Naive thymus-derived CD4-positive, alpha-beta T cell (primary cell): Measurements from ENCODE around the gene EPHB1. TPM values are rescaled to one million over a fixed set of nuclear protein-coding genes. Genes with fewer than 3 reads are reported as not detected.

Source experiments
- ATAC-seq: fragments of 150-1000 bp; cut with Tn5 transposase; 2 replicates; pipeline ENCODE4 v1.10.0; 2021; ENCODE audit warnings: mild to moderate bottlenecking, moderate library complexity
- CTCF ChIA-PET: fragments of 350-600 bp; sonication (Branson Sonifier 250); formaldehyde crosslinking; loops from one replicate; lab custom pipeline; 2021; ENCODE audit warnings: antibody characterized with exemption; lab: Charles Lee
- POLR2A ChIA-PET: fragments of 350-600 bp; sonication (Branson Sonifier 250); formaldehyde crosslinking; loops from one replicate; lab custom pipeline; 2021; ENCODE audit warnings: antibody characterized with exemption, inconsistent platforms; lab: Charles Lee
- DNase-seq, 9 donors: peaks; one replicate each; pipeline versions ENCODE4 v3.0.0 to v3.0.0-alpha.2; 2020 to 2022; ENCODE audit warnings: mixed read lengths in 1 of 9
- H3K27ac ChIP-seq: one replicate; pipeline ENCODE4 v1.7.0; 2013; ENCODE audit warnings: mild to moderate bottlenecking, low read depth, low read length, moderate library complexity
- H3K27me3 ChIP-seq, 2 donors: one replicate each; pipeline ENCODE4 v1.7.0; 2013; ENCODE audit warnings: low read length in 2 of 2, mild to moderate bottlenecking in 2 of 2, moderate library complexity in 2 of 2; ENCODE audit not compliant: control insufficient read depth in 2 of 2, insufficient read depth in 2 of 2
- H3K36me3 ChIP-seq, 3 experiments: 1 replicate in 2 of 3; 2 replicates in 1 of 3; pipeline ENCODE4 v1.7.0; 2013; ENCODE audit warnings: low read length in 3 of 3, mild to moderate bottlenecking in 3 of 3, moderate library complexity in 1 of 3; ENCODE audit not compliant: insufficient read depth in 3 of 3, control insufficient read depth in 2 of 3
- H3K4me1 ChIP-seq, 2 donors: one replicate each; pipeline ENCODE4 v1.7.0; 2013; ENCODE audit warnings: low read length in 2 of 2, mild to moderate bottlenecking in 2 of 2, moderate library complexity in 1 of 2; ENCODE audit not compliant: control insufficient read depth in 2 of 2, insufficient read depth in 2 of 2
- H3K4me3 ChIP-seq: 2 replicates; pipeline ENCODE4 v1.7.0; 2013; ENCODE audit warnings: mild to moderate bottlenecking, low read length
- H3K9me3 ChIP-seq, 3 experiments: 1 replicate in 2 of 3; 2 replicates in 1 of 3; pipeline ENCODE4 v1.7.0; 2013; ENCODE audit warnings: low read length in 3 of 3; ENCODE audit not compliant: control insufficient read depth in 2 of 3
- H3K27ac Mint-ChIP-seq, 9 donors: one replicate each; pipeline ENCODE4 v1.8.0; 2020 to 2022; ENCODE audit warnings: mixed read lengths in 9 of 9, mild to moderate bottlenecking in 8 of 9, moderate library complexity in 5 of 9, inconsistent platforms in 2 of 9
- H3K27me3 Mint-ChIP-seq, 5 donors: one replicate each; pipeline ENCODE4 v1.8.0; 2021 to 2022; ENCODE audit warnings: mixed read lengths in 5 of 5, mild to moderate bottlenecking in 1 of 5
- H3K36me3 Mint-ChIP-seq, 5 donors: one replicate each; pipeline ENCODE4 v1.8.0; 2020 to 2022; ENCODE audit warnings: mixed read lengths in 5 of 5, mild to moderate bottlenecking in 3 of 5, inconsistent platforms in 1 of 5
- H3K4me1 Mint-ChIP-seq, 7 donors: one replicate each; pipeline ENCODE4 v1.8.0; 2020 to 2022; ENCODE audit warnings: mixed read lengths in 7 of 7, mild to moderate bottlenecking in 3 of 7, inconsistent platforms in 1 of 7
- H3K4me3 Mint-ChIP-seq, 10 donors: one replicate each; pipeline ENCODE4 v1.8.0; 2020 to 2022; ENCODE audit warnings: mild to moderate bottlenecking in 10 of 10, mixed read lengths in 10 of 10, moderate library complexity in 6 of 10, inconsistent platforms in 2 of 10
- H3K9me3 Mint-ChIP-seq, 11 donors: one replicate each; pipeline ENCODE4 v1.8.0; 2020 to 2022; ENCODE audit warnings: mixed read lengths in 11 of 11, mild to moderate bottlenecking in 4 of 11, inconsistent platforms in 1 of 11, moderate library complexity in 1 of 11
- intact Hi-C, 2 donors: fragments of 100-400 bp; cut with micrococcal nuclease; formaldehyde crosslinking; loops; one replicate each; pipeline ENCODE4 v1.15.1; 2023
- polyA plus RNA-seq, 2 donors: library from polyadenylated mRNA; unstranded; fragments of 300-500 nt; fragmentation: Illumina TruSeq; gene quantifications; one replicate each; pipeline ENCODE4 v1.2.3, GENCODE V29; 2021
- total RNA-seq, 6 experiments: library from RNA in 5 of 6; stranded (reverse) in 5 of 6; gene quantifications; 1 replicate in 5 of 6; 2 replicates in 1 of 6; pipeline ENCODE4 v1.2.3 and lab custom pipeline; 2021 to 2026

The EPHB1 gene
- total and polyA plus RNA-seq, 7 experiments from 2014 or later, result 1.6 to 2.2 (median 1.8) TPM; not detected in 4

DNA sequence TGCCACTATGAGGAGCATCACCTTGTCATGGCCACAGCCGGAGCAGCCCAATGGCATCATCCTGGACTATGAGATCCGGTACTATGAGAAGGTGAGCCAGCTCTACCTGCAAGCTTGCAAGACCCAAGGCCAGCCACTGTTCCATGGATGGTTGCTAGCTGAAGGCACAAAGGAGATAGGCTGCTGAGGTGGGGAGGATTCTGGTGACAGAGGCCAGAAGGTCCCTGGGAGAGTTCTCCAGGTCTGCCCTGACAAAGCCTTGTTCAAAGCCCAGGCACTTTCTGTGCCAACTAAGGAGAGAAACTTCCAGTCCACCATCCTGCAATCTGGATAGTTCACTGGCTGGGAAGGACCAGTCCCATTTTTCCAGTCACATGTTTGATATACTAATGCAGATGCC is 359.1 kb downstream of the EPHB1 start:
- H3K4me1 Mint-ChIP-seq, result peaks cover 0 to 3% (median 0%) of the 10 kb centered on the region in 7 donors
- no peak overlapping the region for H3K27ac Mint-ChIP-seq
- H3K36me3 ChIP-seq, result no peaks in the 10 kb centered on the region
- no peaks in the 10 kb centered on the region for H3K36me3 Mint-ChIP-seq
- H3K27me3 ChIP-seq, result no peaks in the 10 kb centered on the region
- ATAC-seq (no peak), DNase-seq (no peak)
- CTCF ChIA-PET, result no interaction called here
- peaks cover 0 to 19% (median 13%) of the 10 kb centered on the region in 5 donors for H3K27me3 Mint-ChIP-seq
- no peaks in the 10 kb centered on the region for H3K9me3 ChIP-seq
- no peak overlapping the region for H3K4me3 ChIP-seq
- intact Hi-C loops, result no loop called here
- H3K4me3 Mint-ChIP-seq, result no peak overlapping the region
- H3K27ac ChIP-seq, result no peak overlapping the region
- POLR2A ChIA-PET, result no interaction called here
- H3K4me1 ChIP-seq, result no peaks in the 10 kb centered on the region
- peaks cover 0 to 14% (median 0%) of the 10 kb centered on the region in 11 donors for H3K9me3 Mint-ChIP-seq

DNA sequence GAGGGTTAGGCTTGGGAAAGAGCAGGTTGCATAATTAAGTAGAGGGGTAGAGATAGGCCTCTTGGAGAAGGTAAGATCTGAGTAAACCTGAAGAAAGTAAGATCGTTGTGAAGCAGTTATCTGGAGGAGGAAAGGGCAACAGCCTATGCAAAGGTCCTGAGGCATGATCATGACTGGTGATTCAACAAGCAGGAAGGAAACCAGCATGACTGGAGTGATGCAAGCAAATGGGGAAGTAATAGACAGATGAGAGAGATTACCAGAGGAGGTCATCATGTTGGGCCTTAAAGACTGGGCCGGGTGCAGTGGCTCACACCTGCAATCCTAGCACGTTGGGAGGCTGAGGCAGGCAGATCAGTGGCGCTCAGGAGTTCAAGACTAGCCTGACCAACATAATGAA is 360.2 kb downstream of the EPHB1 start:
- CTCF ChIA-PET, result no interaction called here
- Mint-ChIP-seq H3K27ac (no peak overlapping the region), H3K4me3 (no peak overlapping the region), H3K36me3 (no peaks in the 10 kb centered on the region), H3K9me3 (peaks cover 0 to 18% (median 0%) of the 10 kb centered on the region in 11 donors), H3K4me1 (peaks cover 0 to 3% (median 0%) of the 10 kb centered on the region in 7 donors), H3K27me3 (peaks cover 0 to 19% (median 12%) of the 10 kb centered on the region in 5 donors)
- Histone ChIP-seq H3K4me1 (no peaks in the 10 kb centered on the region), H3K4me3 (no peak overlapping the region), H3K27ac (no peak overlapping the region), H3K27me3 (no peaks in the 10 kb centered on the region), H3K9me3 (no peaks in the 10 kb centered on the region), H3K36me3 (no peaks in the 10 kb centered on the region)
- intact Hi-C loops, result no loop called here
- DNase-seq (no peak), ATAC-seq (no peak)
- POLR2A ChIA-PET, result no interaction called here

- POLR2A ChIA-PET, result no interaction called here
- CTCF ChIA-PET, result no interaction called here
- Mint-ChIP-seq H3K27ac (no peak overlapping the region), H3K36me3 (no peaks in the 10 kb centered on the region), H3K27me3 (peaks cover 0 to 16% (median 11%) of the 10 kb centered on the region in 5 donors), H3K9me3 (peaks cover 0 to 18% (median 0%) of the 10 kb centered on the region in 11 donors), H3K4me3 (no peak overlapping the region), H3K4me1 (peaks cover 0 to 3% (median 0%) of the 10 kb centered on the region in 7 donors)
- ATAC-seq (no peak), DNase-seq (no peak)
- Histone ChIP-seq H3K9me3 (no peaks in the 10 kb centered on the region), H3K4me3 (no peak overlapping the region), H3K36me3 (no peaks in the 10 kb centered on the region), H3K27me3 (no peaks in the 10 kb centered on the region), H3K4me1 (no peaks in the 10 kb centered on the region), H3K27ac (no peak overlapping the region)
- intact Hi-C loops, result no loop called here
Measured at GRCh38 chr3:135155791-135156190, 360.7 kb downstream of the EPHB1 start.

DNA sequence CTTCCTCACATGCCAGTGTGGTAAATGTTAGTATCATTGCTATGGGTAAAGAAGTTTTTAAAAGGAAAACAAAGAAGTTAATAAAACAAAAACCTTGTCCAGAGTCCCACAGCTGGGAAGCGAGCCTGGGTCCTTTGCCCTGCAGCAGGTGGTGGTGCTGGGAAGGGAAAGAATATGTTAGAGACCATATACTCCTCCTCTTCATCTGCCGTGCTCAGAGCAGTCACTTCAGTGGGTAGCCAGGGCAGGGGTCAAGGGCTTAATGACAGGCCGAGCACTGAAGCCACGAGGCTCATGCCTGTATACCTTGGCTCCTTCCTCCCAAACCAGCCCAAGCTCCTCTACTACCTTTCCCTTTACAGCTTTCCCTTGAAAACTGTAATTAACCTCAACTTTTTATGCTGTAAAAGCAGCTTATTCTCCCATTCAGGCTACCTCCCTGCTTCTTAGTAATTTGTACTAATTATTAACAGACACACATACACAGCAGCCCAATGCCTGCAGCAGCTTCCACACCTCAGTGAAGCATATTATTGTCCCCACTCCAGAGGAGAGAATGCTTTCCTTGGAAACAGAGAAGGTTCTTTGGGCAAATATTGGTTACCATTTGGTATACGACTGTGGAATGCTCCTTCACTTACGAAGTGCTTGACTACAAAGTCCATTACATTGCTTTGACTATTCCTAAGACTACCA is 362.1 kb downstream of the EPHB1 start:
- Histone ChIP-seq H3K4me1 (no peaks in the 10 kb centered on the region), H3K27me3 (no peaks in the 10 kb centered on the region), H3K9me3 (no peaks in the 10 kb centered on the region), H3K4me3 (no peak overlapping the region), H3K36me3 (no peaks in the 10 kb centered on the region), H3K27ac (no peak overlapping the region)
- Mint-ChIP-seq H3K4me1 (peaks cover 0 to 3% (median 0%) of the 10 kb centered on the region in 7 donors), H3K9me3 (peaks cover 0 to 15% (median 0%) of the 10 kb centered on the region in 11 donors), H3K27me3 (peaks cover 0 to 10% (median 8%) of the 10 kb centered on the region in 5 donors), H3K4me3 (no peak overlapping the region), H3K36me3 (no peaks in the 10 kb centered on the region), H3K27ac (no peak overlapping the region)
- CTCF ChIA-PET, result no interaction called here
- POLR2A ChIA-PET, result no interaction called here
- intact Hi-C loops, result no loop called here
- DNase-seq (no peak), ATAC-seq (no peak)

- H3K9me3 Mint-ChIP-seq, result peaks cover 0 to 12% (median 0%) of the 10 kb centered on the region in 11 donors
Measured at GRCh38 chr3:135158520-135158919, 363.5 kb downstream of the EPHB1 start.

GRCh38 chr3:135159681-135160247 is 364.7 kb downstream of the EPHB1 start:
- no peak for ATAC-seq
- Histone ChIP-seq H3K27ac (no peak overlapping the region), H3K4me1 (no peaks in the 10 kb centered on the region), H3K27me3 (no peaks in the 10 kb centered on the region), H3K36me3 (no peaks in the 10 kb centered on the region), H3K4me3 (no peak overlapping the region), H3K9me3 (no peaks in the 10 kb centered on the region)
- Mint-ChIP-seq H3K27ac (no peak overlapping the region), H3K4me3 (no peak overlapping the region), H3K9me3 (peaks cover 0 to 9% (median 0%) of the 10 kb centered on the region in 11 donors), H3K36me3 (no peaks in the 10 kb centered on the region), H3K4me1 (no peaks in the 10 kb centered on the region), H3K27me3 (peaks cover 0 to 5% (median 4%) of the 10 kb centered on the region in 5 donors)
- no peak for DNase-seq
- intact Hi-C loops, result no loop called here
- CTCF ChIA-PET, result no interaction called here
- POLR2A ChIA-PET, result no interaction called here

More at GRCh38 chr3:135158520-135158919, 363.5 kb downstream of the EPHB1 start:
- ATAC-seq, result no peak
- Mint-ChIP-seq H3K36me3 (no peaks in the 10 kb centered on the region), H3K4me3 (no peak overlapping the region), H3K4me1 (no peaks in the 10 kb centered on the region), H3K27me3 (peaks cover 0 to 6% (median 5%) of the 10 kb centered on the region in 5 donors), H3K27ac (no peak overlapping the region)
- POLR2A ChIA-PET, result no interaction called here
- Histone ChIP-seq H3K4me3 (no peak overlapping the region), H3K36me3 (no peaks in the 10 kb centered on the region), H3K9me3 (no peaks in the 10 kb centered on the region), H3K4me1 (no peaks in the 10 kb centered on the region), H3K27ac (no peak overlapping the region), H3K27me3 (no peaks in the 10 kb centered on the region)
- DNase-seq, result no peak
- CTCF ChIA-PET, result no interaction called here
- intact Hi-C loops, result no loop called here

GRCh38 chr3:135161425-135161824 is 366.4 kb downstream of the EPHB1 start:
- ChIA-PET POLR2A (no interaction called here), CTCF (no interaction called here)
- intact Hi-C loops, result no loop called here
- Histone ChIP-seq H3K9me3 (no peaks in the 10 kb centered on the region), H3K4me1 (no peaks in the 10 kb centered on the region), H3K4me3 (no peak overlapping the region), H3K27ac (no peak overlapping the region), H3K36me3 (no peaks in the 10 kb centered on the region), H3K27me3 (no peaks in the 10 kb centered on the region)
- ATAC-seq (no peak), DNase-seq (no peak)
- Mint-ChIP-seq H3K4me3 (no peak overlapping the region), H3K27ac (no peak overlapping the region), H3K4me1 (no peaks in the 10 kb centered on the region), H3K27me3 (peaks cover 0 to 4% (median 0%) of the 10 kb centered on the region in 5 donors), H3K36me3 (no peaks in the 10 kb centered on the region), H3K9me3 (peaks cover 0 to 3% (median 0%) of the 10 kb centered on the region in 11 donors)
